Panc1 (cell line): ENCODE results near the gene RNF115.
A peak's percentile ranks its signal among the peaks of the same experiment; 100 is the strongest.

Experiments
- CTCF ChIP-seq: fragments of 450-650 bp; IDR thresholded peaks from 2 replicates; pipeline ENCODE4 v1.5.1; 2017; ENCODE audit warnings: mild to moderate bottlenecking
- POLR2AphosphoS5 ChIP-seq: IDR thresholded peaks from 2 replicates; pipeline ENCODE4 v1.6.1; 2012; ENCODE audit warnings: mild to moderate bottlenecking, low read depth, low read length, moderate library complexity

GRCh38 chr1:145782272-145783099, 41.4 kb downstream of the RNF115 start:
- TF ChIP-seq CTCF: no peak
- peak; percentile 42; the same call in 1 of the 2 replicates for TF ChIP-seq POLR2AphosphoS5
